Fibroblast of the aortic adventitia (primary cell): ENCODE results near the gene CLDN16. TPM values are rescaled to one million over a fixed set of nuclear protein-coding genes. Genes with fewer than 3 reads are reported as not detected.

Experiments used
- DNase-seq: peaks from one replicate; pipeline ENCODE4 v3.0.0-alpha.2; 2010; ENCODE audit warnings: low read depth
- H3K4me3 ChIP-seq: 2 replicates; pipeline ENCODE4 v1.5.1; 2011; ENCODE audit warnings: low read depth, mild to moderate bottlenecking, control low read depth, low read length, moderate library complexity
- total RNA-seq: library from RNA; depleted of rRNA; stranded (reverse); fragments of >200 nt; gene quantifications from 2 replicates; pipeline ENCODE4 v1.2.3, GENCODE V29; 2012; ENCODE audit warnings: low replicate concordance
- TF ChIP-seq, protein P1 (sequence below): IDR thresholded peaks from 2 replicates; pipeline ENCODE4 v1.5.1; 2011; ENCODE audit warnings: mild to moderate bottlenecking, low read length, control low read depth, inconsistent platforms; ENCODE audit not compliant: insufficient read depth

CLDN16 gene
- total RNA-seq, 1 donor: 0.09 TPM

DNA sequence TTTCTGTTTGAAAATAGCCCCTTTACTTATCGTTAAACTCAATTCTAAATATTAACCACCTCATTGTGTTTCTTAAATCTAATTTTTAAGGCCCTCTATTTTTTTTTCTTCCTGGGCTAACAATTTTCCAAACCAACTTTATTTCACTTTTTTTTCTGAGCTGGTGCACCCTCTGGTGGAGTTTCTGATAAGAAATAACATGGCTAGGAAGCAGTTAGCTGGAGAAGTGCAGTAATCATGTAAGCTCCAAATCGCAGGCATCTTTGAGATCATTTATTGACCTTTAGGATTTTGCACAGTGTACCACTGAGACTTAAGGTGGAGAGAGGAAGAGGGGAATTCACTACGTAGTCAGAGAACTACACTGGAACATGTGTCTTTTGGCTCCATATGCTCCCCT lies 55.3 kb downstream of the CLDN16 start:
- TF ChIP-seq, protein P1, sequence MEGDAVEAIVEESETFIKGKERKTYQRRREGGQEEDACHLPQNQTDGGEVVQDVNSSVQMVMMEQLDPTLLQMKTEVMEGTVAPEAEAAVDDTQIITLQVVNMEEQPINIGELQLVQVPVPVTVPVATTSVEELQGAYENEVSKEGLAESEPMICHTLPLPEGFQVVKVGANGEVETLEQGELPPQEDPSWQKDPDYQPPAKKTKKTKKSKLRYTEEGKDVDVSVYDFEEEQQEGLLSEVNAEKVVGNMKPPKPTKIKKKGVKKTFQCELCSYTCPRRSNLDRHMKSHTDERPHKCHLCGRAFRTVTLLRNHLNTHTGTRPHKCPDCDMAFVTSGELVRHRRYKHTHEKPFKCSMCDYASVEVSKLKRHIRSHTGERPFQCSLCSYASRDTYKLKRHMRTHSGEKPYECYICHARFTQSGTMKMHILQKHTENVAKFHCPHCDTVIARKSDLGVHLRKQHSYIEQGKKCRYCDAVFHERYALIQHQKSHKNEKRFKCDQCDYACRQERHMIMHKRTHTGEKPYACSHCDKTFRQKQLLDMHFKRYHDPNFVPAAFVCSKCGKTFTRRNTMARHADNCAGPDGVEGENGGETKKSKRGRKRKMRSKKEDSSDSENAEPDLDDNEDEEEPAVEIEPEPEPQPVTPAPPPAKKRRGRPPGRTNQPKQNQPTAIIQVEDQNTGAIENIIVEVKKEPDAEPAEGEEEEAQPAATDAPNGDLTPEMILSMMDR: peak; percentile 40
- peak; percentile 55 for DNase-seq
- H3K4me3 ChIP-seq: no peak overlapping the region

DNA sequence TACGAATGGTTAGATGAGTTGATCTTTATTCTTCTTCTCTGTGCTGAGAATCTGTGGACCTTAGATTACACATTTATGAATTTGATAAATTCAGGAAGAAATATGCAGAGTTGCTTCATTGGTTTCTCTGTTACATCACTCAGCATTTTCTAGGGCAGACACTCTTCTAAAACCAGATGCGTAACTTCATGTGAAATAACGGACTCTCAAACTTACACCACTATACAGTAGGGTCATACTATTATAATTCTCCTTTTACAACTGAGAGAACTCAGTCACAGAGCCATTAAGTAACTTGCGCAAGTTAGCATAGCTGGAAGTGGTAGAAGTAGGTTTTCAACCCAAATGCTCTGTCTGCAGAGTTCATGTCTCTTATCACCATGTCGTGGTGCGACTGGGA lies 56.0 kb downstream of the CLDN16 start:
- TF ChIP-seq, protein P1: no peak
- H3K4me3 ChIP-seq: no peak overlapping the region
- no peak for DNase-seq

DNA sequence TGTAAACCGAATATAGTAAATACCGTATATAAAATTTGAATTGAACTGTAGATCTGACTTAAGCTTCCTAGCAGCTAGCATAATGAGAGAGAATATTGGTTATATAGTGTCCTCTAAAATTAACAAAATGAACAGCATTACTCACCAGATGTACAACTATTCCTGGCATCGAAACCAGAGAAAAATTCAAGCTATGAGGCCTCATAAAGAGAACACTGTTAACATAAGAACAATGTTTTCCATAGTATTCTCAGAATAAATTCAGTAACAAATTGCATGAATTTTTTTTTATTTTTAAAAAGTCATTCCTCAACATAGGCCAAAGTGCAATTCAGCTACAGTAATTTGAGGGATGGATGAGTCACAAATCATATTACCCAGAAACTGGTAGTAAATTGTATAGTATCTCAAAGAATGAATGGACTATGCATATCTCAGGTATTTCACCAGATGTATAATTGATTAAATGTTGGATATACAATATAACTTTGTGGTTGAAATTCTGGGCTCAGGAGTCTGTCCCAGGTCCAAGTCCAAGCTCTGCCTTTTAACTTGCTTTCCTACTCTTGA lies 56.7 kb downstream of the CLDN16 start:
- peak; percentile 40 for DNase-seq
- TF ChIP-seq, protein P1: no peak
- H3K4me3 ChIP-seq: no peak overlapping the region

DNA sequence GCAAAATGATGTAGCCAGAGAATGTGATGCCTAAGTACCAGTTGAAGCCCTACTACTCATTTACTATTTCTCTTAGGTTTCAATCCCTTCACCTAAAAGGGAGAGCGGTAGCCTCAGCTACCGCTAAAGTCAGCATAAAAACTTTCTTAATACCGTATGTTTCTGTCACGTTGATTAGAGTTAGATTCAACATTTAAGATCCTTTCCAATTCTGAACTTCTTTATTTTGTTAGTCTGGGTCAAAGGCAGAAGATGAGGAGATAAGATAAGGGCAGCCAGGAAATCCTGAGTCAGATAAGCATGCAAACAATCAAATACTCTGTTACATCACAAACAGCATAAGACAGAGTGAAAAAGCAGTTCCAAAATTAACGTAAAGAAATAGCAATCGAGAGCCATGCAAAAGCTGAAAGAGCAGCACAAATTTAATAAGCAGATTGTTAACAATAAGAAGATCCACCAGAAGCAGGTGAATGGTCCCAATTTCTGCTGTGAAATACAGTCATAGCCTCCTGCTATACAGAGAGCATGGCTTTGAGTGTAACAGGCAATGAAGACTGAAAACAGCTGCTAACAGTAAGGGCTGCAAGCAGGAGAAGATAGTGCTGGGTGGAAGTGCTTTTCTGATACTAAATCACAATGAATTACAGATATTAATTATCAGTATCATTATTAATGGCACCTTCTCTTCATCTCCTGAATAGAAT lies 58.8 kb downstream of the CLDN16 start:
- TF ChIP-seq, protein P1: no peak
- peak; percentile 21 for DNase-seq
- H3K4me3 ChIP-seq: no peak overlapping the region

DNA sequence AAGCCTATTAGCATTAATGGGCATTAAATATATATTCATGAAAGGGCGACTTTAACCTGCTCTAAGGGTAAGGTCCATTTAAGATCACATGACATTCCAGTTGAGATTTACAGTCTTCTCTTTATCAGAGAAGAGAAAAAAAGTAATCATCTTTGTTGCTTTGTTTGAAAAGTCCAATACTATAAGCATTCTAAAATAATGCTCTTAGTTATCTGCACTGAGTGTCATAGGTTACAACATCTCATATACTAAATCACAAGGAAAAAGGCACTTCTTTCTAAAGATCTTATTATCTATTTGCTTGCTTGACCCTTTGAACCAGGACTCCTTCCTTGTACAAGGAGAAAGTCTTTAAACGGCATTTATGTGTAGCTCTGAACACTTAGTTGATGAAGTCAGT lies 60.3 kb downstream of the CLDN16 start:
- TF ChIP-seq, protein P1: no peak
- no peak overlapping the region for H3K4me3 ChIP-seq
- DNase-seq: no peak

DNA sequence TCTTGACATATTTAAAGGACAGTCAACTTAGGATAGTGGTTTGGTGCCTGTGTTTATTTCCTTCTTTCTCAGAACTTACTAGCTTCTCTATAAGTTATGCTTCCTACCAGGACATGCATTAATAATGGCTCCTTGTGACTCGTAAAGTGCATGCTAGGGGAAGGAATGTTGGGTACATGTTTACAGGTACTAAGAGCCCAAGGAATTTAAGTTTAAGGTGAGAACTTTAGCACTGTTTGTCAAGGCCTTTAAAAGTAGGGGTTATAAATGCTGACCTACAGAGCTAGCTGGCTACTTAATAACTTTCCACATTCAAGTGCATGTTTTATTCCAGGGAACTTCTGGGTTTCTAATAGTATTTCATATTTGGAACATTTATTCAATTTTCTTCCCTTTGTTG lies 61.8 kb downstream of the CLDN16 start, which contains the start of gene TMEM207:
Gene TMEM207, minus strand, starts transcription at position 101 of the 400 bp plus-strand sequence. Its CDS starts 92 bp downstream, at position 9.
- H3K4me3 ChIP-seq: no peak within 1 kb of the TSS
- TF ChIP-seq, protein P1: no peak
- DNase-seq: no peak

DNA sequence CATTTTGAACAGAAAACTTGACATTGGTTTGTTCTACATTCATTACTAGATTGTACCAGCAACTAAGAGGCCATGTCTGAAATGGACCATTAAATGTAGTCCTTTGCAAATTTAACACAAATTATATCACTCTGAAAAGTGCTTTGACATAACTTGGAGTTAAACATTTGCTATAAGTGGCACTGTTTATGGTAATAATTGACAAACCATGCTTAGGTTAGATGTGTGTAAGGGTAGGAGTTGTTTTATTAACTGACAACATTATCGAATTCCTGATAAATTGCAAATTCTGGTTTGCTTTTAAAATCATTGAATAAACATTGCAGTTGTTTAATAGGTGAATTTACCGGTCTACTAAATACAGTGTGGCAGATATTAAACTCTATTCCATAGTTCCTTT lies 67.9 kb downstream of the CLDN16 start:
- TF ChIP-seq, protein P1: no peak
- no peak overlapping the region for H3K4me3 ChIP-seq
- DNase-seq: no peak
